GM19452 (cell line): ENCODE measurements around the gene TAPBP.

Experiments
- ATAC-seq: cut with Tn5 transposase; IDR thresholded peaks from one replicate; pipeline ENCODE4 v1.9.1; 2021; ENCODE audit not compliant: unreplicated experiment

Gene TAPBP

GRCh38 chr6:33320315-33321181 is 6.7 kb upstream of the TAPBP start:
- no peak for ATAC-seq

DNA sequence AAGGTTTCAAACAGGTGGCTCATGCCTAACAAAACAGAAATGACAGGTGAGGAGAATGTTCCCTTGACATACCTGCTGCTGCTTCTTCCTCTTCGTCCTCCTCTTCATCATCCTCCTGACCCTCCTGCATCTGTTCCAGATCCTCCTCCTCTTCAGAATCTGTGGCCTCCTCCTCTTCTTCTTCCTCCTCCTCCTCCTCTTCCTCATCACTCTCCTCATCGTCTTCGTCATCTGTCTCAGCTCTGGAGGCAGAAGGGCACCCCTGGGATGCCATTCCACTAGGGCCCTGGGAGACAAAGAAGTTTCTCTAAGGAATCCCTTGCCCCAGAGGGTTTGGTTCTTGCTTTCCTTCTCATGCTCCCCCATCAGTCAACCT is 6.0 kb upstream of the TAPBP start:
- no peak for ATAC-seq

- no peak for ATAC-seq
These were observed 4.7 kb upstream of the TAPBP start for GRCh38 chr6:33318426-33319073.

DNA sequence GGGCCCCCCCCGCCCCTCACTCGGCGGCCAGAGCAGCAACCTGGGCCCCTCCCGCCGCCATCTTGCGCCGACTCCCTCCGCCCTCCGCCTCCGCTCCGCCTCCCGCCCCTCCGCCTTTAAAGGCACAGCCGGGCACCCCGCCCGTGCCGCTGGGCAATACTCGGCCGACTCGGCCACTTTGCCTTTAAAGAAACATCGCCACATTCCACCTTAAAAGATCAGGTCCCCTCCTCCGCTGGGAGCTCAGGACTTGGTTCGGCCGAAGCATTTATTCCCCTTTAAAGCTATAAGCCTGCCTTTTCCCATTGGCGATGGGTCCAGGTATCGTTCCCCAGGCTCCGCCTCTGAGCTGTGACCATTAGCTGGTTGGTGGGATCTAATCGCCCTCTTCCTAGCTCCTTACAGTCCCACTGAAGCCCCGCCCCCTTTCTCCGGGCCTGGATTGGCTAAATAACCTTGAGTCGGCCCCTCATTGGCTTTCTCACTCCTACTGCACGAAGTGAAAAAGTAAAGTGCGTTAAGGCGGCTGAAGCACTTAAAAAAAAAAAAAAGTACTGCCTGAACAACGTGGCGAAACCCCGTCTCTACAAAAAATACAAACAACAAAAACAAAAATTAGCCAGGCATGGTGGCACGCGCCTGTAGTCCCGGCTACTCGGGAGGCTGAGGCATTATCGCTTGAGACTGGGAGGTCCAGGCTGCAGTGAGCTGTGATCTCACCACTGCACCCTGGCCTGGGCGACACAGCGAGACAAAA is 4.0 kb upstream of the TAPBP start, which contains the start of gene ZBTB22:
Gene ZBTB22 (minus strand): TSS at position 76 of the 757 bp plus-strand sequence. CDS start 828 bp downstream, outside the sequence.
- ATAC-seq, result peak; percentile 43

DNA sequence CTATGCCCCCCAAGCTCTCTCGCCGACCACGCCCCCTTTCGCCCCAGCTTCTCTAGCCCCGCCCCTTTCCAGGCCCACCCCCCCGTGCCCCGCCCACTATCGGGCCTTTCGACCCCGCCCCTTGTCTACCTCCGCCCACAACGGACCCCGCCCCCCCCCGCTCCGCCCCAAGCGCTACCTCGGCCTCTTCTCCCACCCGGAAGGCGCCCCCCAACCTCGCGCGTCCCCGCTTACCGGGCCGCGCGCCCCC is 3.5 kb upstream of the TAPBP start:
- no peak for ATAC-seq

DNA sequence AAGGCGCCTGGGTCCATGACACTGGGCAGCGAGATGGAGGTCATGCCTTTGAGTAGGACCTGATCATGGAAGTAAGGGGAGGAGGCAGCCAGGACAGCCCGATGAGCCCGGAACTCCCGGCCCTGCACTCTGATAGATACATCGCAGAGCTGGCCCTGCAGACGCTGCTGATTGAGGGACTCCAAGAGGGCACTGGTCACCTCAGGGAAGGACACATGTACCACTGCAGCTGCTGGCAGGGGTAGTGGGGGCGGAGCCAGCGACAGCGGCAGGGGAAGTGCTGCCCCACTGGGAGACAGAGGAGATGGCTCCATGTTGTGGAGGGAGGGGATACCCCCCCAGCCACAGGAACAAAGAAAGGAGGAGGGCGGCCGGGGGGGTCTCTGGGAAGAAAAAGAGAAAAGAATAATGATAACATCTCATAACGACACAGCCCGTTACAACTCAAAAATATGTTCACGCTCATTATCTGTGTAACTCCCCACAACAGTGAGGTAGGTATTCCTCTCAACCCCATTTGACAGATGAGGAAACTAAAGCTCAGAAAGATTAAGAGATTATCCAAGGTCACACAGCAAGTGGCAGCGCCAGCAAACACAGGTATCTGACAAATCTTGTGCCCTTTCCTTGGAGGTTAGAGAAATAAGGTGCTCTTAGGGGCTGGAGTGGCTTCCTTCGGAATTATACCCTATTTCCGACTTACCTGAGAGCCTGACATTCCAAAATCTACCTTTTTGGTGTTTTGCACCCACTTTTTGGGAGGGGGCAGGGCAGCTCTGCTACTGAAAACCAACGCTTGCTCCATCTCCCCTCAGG is 2.9 kb upstream of the TAPBP start:
- no peak for ATAC-seq

GRCh38 chr6:33315793-33316602 is 2.1 kb upstream of the TAPBP start:
- ATAC-seq, result no peak

DNA sequence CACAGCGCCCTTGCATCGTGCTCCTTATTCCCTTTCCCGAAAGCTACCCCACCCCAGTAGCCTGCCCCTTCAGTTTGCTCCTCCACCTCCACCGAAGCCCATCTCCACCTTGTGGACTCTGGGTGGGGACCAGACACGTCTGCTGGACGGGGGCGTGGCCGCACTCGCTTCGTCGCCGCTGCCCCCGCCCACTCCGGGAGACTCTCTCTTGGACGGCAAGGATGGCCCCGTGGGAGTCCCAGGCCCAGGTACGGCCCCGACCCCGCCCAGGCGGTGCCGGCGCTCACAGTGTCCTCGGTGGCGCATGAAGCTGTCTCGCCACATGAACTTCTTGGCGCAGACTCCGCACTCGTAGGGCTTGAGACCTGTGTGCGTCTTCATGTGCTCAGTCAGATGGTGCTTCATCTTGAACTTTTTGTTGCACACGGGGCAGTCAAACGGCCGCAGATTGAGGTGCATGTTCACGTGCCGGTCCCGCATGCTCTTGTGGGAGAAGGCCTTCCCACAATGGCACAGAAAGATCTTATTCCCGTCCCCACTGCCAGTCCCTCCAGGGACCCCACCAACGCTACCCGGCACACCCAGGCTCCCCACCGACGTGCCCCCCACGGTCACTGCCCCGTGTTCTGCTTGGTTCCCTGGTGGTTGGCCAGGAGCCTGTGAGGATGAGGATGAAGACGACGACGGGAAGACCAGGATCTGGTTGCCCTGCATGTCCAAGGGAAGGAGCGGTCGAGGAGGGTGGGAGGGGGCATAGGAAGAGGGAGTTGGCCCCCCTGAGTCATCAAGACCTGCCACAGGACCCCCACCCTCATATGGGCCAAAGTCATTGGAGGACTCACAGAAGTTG is 1.3 kb upstream of the TAPBP start:
- no peak for ATAC-seq

DNA sequence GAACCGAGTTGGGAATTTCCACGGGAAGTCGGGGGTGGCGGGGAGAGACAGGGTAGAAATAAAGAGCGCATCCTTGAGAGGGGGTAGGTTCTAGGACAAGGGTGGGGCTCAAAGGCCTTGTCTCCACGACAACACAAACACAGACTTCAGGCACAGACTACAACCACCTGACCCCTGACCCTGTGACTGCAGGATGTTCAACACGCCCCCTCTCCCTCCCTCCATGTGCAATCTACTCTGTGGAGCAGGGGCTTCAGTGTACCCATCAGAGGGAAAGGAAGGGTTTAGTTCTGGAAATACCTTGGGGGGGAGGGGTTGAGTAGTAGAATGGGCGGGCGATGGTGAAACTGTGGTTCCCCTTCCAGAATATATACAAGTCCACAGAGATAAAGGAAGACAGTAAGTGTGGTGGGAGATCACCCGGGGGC is 651 bp upstream of the TAPBP start:
- no peak for ATAC-seq

- ATAC-seq, result peak; percentile 1
These were observed 671 bp downstream of the TAPBP start for GRCh38 chr6:33313105-33313708.

DNA sequence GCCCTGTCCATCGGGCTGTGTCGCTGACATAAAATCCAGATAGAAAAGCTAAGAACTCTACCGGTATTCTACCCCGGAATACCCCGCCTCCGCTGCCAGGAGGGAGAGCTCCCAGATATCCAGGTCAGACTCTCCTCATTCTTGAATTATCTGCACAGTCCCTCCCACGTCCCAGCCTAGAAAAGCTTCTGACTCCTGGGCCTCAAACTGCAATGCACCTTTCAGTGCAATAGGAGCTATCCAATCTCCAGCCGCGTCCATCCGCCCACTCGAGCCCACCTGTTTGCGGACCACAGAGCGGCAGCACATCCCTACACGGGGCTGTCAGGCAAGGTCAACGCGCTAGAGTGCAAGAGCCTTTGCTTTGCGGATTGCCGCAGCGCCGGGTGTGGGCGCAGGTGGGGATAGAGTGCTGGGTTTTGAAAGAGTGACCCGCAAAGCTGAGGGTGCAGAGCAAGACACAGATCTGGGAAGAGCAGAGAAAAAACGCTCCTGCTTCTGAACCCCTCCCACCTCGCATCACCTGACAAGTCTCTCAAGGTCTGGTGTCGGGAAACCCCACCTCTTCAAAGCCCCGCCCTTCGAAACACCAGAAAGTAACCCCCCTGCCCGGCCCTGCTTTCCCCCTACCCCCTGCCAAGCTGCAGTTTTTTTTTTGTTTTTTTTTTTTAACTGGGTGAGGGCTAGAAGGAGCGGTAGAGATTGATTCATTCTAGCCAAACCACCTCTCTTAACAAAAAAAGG is 1.3 kb downstream of the TAPBP start:
- no peak for ATAC-seq

DNA sequence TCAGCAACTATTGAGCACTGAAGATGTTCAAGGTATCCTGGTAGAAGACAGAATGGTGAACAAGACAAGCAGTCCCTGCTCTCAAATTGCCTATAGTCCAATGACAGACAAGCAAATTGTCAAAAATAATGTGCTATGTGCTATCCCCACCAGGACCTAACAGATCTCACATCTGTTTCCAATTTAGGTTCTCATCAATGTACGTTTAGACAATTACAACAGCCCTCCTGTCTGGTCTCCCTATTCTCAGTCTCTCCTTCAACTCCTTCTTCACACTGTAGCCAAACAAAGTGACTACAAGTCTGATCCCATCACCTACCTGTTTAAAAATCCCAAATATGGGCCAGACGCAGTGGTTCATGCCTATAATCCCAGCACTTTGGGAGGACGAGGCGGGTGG is 7.5 kb downstream of the TAPBP start:
- no peak for ATAC-seq

DNA sequence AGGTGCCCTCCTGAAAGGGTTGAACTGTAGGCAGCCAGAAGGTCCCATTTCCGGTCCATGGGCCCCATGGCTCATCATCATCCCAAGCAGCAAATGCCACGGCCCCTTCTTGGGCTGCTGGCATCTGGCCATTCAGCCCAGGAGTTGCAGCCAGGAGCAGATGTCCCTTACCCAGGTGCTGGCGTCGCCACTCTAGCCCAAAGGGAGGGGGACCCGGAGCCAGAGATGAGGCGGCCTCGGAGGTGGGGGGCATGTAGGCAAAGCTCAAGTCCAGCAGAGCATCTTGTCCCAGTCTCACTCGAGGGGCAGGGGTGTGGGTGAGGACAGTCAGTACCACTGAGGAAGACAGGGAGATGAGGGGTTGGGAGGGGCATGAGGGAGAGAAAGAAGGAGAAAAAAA is 8.8 kb downstream of the TAPBP start:
- no peak for ATAC-seq

DNA sequence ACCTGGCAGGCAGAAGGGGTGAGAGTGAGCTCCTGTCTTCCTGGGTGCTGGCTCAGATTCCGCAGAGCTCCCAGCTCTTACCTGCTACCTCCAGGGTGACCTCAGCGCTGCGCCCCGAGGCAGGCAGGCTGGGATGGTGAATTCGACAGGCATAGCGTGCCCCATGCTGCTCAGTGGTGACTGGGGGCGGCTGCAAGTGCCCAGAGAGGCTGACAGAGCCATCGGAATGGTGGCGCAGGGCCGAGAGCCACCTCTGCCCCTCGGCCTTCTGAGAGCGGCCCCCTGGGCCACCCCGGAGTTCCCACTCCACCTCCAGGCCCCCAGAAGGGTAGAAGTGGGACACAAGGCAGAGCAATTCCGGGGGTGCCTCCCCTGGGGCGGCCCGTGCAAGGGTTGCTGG is 9.7 kb downstream of the TAPBP start:
- no peak for ATAC-seq

DNA sequence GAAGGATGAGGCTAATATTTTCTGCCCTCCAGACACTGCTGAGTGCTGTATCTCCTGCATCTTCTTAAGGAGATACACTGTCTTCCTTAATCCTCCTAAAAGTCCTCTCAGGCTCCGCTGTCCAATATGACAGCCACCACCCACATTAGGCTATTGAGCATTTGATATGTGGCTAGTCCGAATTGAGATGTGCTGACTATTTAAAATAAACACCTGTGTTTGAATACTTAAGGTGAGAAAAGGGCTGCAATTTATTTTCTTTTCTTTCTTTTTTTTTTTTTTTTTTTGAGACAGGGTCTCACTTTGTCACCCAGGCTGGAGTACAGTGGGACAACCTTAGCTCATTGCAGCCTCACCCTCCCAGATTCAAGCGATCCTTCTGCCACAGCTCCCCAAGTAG is 12.0 kb downstream of the TAPBP start:
- ATAC-seq, result no peak

DNA sequence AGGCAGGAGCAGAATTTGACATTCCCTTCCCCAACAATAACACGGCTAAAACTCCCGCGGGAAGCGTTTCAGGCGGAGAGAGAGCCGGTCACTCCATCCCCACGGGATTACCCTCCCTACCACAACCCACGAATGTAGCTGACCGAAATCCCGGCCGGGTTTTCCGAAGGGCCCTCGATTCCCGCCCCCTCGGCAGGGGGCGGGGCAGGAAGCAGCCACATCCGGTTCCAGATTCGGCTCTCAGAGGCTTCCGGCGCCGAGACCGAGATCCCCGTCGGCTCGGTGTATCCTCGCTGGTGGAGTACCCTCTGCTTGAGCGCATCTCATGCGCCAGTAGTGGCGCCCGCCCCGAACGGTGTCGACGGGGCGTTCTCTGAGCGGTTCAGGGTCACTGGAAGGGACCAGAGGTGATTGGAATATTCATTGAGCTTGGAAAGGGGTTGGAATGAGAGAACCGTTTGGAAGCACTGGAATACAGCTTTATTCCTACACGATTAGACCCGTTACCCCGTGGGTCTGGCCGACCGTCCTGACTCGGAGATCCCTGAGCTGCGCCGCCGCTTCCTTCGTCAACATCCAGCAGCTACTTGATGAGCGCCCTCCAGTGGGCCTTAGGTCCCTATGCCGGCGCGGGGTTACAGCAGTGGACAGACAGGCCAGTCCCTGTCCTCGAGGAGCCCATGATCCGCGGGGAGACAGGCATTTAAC is 14.5 kb downstream of the TAPBP start:
- peak; percentile 65 for ATAC-seq

- no peak for ATAC-seq
These were observed 15.1 kb downstream of the TAPBP start, which contains the start of gene RGL2 for GRCh38 chr6:33298773-33299236. Gene RGL2 (minus strand): TSS chr6:33298942. CDS start chr6:33298610, 332 bp downstream.
